Left ventricle myocardium superior (tissue), 1 donor: Measurements from ENCODE around the gene MIPOL1. TPM values are rescaled to one million over a fixed set of nuclear protein-coding genes. Genes with fewer than 3 reads are reported as not detected.

Experiments used
- ATAC-seq: fragments of 200-7000 bp; cut with Tn5 transposase; one replicate; pipeline ENCODE4 v1.9.1; 2020; ENCODE audit warnings: mild to moderate bottlenecking, moderate library complexity
- DNase-seq: peaks from one replicate; pipeline ENCODE4 v3.0.0-alpha.2; 2020
- intact Hi-C: fragments of 100-400 bp; cut with micrococcal nuclease; formaldehyde crosslinking; loops from one replicate; pipeline ENCODE4 v1.11.0; 2022
- total RNA-seq: library from RNA; stranded (reverse); fragmentation: NEBNext Ultra II Directional; extraction: Animal tissue kit (Norgen Biotek cat#: 25700); gene quantifications from one replicate; pipeline ENCODE4 v1.2.1, GENCODE V29; 2021
- donor health status: DM: no; HTN: yes; CAD: no; lungs with severe emphysema.

MIPOL1 gene
- total RNA-seq, 1 donor from 2014 or later: 6.5 TPM

- intact Hi-C loops: no loop called here
- DNase-seq (no peak), ATAC-seq (no peak)
These were observed 390.9 kb downstream of the MIPOL1 start for GRCh38 chr14:37588667-37588955.

DNA sequence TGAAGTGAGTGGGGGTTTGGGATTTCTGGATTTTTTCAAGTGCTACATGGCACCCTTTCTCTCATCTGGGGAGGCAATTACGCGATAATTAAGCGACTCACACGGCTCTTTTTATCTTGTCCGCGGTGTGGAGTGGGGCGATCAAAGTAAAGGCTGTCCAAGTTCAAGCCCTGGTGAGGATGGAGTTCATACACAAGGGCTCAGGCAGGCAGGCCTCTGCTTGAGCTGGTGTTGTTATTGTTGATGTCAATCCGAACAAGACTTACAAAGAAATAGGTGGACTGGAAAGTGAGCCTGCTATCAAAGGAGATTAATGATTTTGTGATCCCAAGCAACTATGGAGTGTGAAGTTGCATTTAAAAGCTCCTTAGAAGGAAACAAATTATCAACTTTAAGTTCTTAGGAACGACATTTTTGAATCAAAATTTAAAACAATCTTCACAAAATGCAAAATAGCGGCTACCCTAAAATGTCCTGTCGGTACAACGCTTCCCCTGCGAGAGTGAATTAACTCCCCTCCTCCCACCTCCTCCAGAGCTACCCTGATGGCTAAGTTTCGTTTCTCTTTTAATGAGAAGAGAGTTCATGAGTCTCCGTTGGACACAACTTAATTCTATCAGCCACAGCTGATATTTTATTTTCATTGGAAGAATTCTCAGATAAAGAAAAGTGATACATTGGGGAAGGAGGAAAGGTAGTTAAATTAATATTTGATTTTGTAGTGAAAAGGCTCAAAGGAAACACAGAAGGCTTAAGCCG is 391.4 kb downstream of the MIPOL1 start:
- ATAC-seq: no peak
- intact Hi-C loops: no loop called here
- no peak for DNase-seq

DNA sequence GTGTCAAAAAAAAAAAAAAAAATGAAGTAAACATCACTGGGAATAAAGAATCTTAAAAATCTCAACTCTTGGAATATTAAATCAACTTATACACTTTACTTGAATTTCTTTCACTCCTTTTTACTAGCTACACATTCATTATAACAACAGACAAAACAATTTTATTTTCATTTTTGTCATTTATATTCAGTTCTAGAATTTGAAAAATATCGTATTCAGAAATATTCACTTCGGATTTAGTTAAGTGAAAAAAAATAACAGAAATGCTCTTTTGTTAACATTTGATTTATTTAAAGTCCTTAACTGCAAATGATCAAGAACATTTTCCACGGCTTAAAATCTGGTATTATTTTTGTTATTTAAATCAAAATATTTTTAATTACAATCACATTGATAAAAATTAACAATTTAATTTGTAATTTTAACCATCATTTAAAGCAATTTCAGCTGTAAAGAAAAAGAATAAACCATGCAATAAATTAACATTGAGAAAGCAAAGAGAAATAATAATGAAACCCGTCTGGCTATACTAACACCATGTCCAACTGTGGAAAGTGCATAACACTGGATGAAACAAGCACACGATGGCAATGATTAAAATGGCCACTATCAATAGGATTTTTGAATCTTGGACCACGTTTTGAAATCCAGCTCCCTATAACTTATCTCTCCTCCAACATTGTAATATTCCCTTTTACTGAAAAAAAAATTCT is 392.1 kb downstream of the MIPOL1 start:
- DNase-seq: no peak
- intact Hi-C loops: no loop called here
- ATAC-seq: no peak

GRCh38 chr14:37590428-37591139 is 392.8 kb downstream of the MIPOL1 start:
- DNase-seq: no peak
- ATAC-seq: no peak
- intact Hi-C loops: no loop called here

GRCh38 chr14:37591311-37591940 is 393.7 kb downstream of the MIPOL1 start:
- intact Hi-C loops: no loop called here
- no peak for ATAC-seq

GRCh38 chr14:37591941-37592481 is 394.3 kb downstream of the MIPOL1 start:
- ATAC-seq: no peak
- intact Hi-C loops: no loop called here
- no peak for DNase-seq

More at GRCh38 chr14:37591311-37591940, 393.7 kb downstream of the MIPOL1 start:
- no peak for DNase-seq

GRCh38 chr14:37592482-37593408 is 395.0 kb downstream of the MIPOL1 start:
- no peak for ATAC-seq
- intact Hi-C loops: no loop called here
- no peak for DNase-seq

GRCh38 chr14:37593511-37594237 is 395.9 kb downstream of the MIPOL1 start:
- intact Hi-C loops: no loop called here
- ATAC-seq: no peak

DNA sequence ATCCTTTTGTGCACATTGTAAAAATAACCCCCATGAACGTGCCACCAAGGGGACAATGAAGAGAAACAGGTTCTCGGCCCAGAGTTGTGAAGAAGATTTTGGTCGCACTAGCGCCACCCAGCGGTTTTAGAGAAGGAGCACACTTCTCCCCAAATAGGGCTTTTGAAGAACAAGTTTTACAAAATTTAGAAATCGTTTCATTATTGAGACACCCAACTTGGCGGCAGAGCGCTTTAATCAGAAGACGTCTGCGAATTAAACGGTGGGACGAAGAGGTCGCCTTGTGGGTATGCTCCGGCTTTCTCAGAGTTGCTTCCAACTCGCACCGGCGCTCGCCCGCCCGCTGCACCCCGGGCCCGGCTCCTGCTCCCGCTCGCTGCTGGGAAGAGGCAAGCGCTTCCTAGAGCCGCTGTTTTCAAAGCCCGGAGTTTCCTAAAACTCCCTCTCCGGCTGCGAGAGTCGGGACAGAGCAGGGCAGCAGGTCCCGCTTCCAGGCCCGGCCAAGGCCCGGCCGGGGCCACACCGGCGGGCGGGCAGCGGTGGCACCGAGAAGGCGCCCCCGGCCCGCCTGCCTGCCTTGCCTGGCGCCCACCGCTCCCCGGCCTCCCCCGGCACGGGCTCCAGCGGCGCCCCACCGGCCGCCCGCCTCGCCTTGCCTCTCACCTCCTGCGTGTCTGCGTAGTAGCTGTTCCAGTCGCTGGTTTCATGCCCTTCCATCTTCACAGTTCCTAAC is 396.7 kb downstream of the MIPOL1 start:
- intact Hi-C loops: no loop called here
- DNase-seq (no peak), ATAC-seq (no peak)

More at GRCh38 chr14:37593511-37594237, 395.9 kb downstream of the MIPOL1 start:
- no peak for DNase-seq

DNA sequence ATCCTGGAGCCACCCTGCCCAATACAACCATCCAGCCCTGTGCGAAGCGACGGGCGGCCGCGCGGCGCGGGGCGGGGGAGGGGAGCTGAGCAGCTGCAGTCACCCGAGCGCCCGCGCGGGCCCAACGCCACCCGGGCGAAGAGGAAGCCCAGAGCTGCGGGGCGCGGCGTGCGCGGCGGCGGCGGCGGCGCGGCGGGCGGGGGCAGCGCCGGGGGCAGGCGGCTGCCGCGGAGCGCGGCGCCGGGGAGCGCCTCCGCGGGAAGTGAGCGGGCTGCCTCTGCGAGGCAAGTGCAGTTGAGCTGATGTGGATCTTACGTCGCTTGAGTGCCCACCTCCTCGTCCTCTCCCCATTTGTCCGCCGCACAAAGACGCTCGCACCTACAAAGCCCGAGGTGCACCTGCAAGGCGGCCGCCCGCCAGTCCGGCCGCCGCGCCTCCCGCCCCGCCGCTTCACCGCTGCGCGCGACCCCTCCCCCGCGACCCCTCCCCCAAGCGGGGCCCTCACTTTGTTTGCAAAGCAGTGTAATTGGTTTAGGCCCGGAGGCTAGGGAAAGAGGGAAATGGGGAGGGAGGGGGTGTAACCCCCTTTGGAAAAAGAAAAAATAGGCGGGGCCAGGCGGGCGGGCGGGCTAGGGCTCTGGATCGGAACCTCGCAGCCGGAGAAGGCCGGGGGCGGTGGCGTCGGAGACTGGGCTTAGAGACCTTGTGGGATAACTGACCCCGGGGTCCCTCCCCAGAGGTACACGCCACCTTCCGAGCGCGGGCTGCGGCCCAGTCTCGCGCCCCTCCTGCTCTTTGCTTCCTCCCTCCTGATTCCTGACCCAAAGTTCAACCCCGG is 397.5 kb downstream of the MIPOL1 start, which contains the start of the genes FOXA1 and TTC6:
Gene FOXA1 (minus strand): TSS at position 279 of the 838 bp plus-strand sequence. CDS start 277 bp downstream, at position 2.
Gene TTC6 (plus strand): TSS at position 659 of the 838 bp plus-strand sequence. CDS start 26,436 bp downstream, outside the sequence.
- ATAC-seq: peak; percentile 22
- DNase-seq: no peak
- intact Hi-C loops: no loop called here

- no peak for ATAC-seq
- intact Hi-C loops: no loop called here
- DNase-seq: no peak
These were observed 398.3 kb downstream of the MIPOL1 start for GRCh38 chr14:37595809-37596621.

GRCh38 chr14:37596790-37597472 is 399.2 kb downstream of the MIPOL1 start:
- ATAC-seq: no peak
- intact Hi-C loops: no loop called here
- DNase-seq: no peak

DNA sequence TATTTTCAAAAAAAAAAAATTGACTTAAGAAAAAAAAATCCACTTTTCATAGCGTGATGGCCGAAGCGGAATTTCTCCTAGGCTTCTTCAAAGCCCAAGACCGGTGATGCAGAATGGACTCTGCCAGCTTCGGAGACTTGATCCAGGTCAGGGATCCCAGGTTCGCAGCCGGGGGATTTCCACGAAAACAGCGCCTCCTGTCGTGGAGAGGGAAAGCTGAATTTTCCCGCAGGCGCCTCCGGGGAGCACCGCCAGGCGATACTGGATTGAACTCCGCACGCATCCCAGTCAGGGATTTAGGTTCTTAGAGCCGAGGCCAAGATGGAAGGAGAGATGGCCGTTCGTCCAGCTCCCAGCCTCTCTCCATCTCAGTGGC is 399.8 kb downstream of the MIPOL1 start:
- ATAC-seq (no peak), DNase-seq (no peak)
- intact Hi-C loops: no loop called here

GRCh38 chr14:37597914-37598746 is 400.4 kb downstream of the MIPOL1 start:
- intact Hi-C loops: no loop called here
- ATAC-seq (no peak), DNase-seq (no peak)
